Measurements from ENCODE around the gene COL23A1.

The COL23A1 gene

GRCh38 chr5:178250263-178250662 is 339.9 kb downstream of the COL23A1 start:
- peaks cover 10% of the 10 kb centered on the region for H3K4me1 Mint-ChIP-seq
- H3K36me3 Mint-ChIP-seq (ENCODE audit: low read depth): no peaks in the 10 kb centered on the region
- TF ChIP-seq CTCF (IDR thresholded peaks at IDR 0.05; ENCODE audit: unreplicated experiment in 3 of 3): no peak
- no peak overlapping the region for H3K27ac Mint-ChIP-seq
- no peak overlapping the region for H3K4me3 Mint-ChIP-seq
- no peaks in the 10 kb centered on the region for H3K9me3 Mint-ChIP-seq
- peaks cover 2% of the 10 kb centered on the region for H3K27me3 Mint-ChIP-seq (ENCODE audit: low read depth)

GRCh38 chr5:178249191-178249989 is 340.8 kb downstream of the COL23A1 start:
- Mint-ChIP-seq H3K36me3 (ENCODE audit: low read depth) (no peaks in the 10 kb centered on the region), H3K9me3 (no peaks in the 10 kb centered on the region), H3K4me1 (peaks cover 10% of the 10 kb centered on the region), H3K4me3 (no peak overlapping the region), H3K27ac (no peak overlapping the region), H3K27me3 (ENCODE audit: low read depth) (no peaks in the 10 kb centered on the region)
- no peak for TF ChIP-seq CTCF (IDR thresholded peaks at IDR 0.05; ENCODE audit: unreplicated experiment in 3 of 3)

- no peaks in the 10 kb centered on the region for H3K27me3 Mint-ChIP-seq (ENCODE audit: low read depth)
- no peak for TF ChIP-seq CTCF (IDR thresholded peaks at IDR 0.05; ENCODE audit: unreplicated experiment in 3 of 3)
- no peaks in the 10 kb centered on the region for H3K9me3 Mint-ChIP-seq
- H3K4me3 Mint-ChIP-seq: no peak overlapping the region
- H3K36me3 Mint-ChIP-seq (ENCODE audit: low read depth): no peaks in the 10 kb centered on the region
- peaks cover 10% of the 10 kb centered on the region for H3K4me1 Mint-ChIP-seq
- H3K27ac Mint-ChIP-seq: no peak overlapping the region
Observed at GRCh38 chr5:178248750-178249149, 341.4 kb downstream of the COL23A1 start.

GRCh38 chr5:178247481-178248456 is 342.4 kb downstream of the COL23A1 start:
- H3K27ac Mint-ChIP-seq: no peak overlapping the region
- no peak for TF ChIP-seq CTCF (IDR thresholded peaks at IDR 0.05; ENCODE audit: unreplicated experiment in 3 of 3)
- H3K27me3 Mint-ChIP-seq (ENCODE audit: low read depth): no peaks in the 10 kb centered on the region
- H3K36me3 Mint-ChIP-seq (ENCODE audit: low read depth): no peaks in the 10 kb centered on the region
- H3K4me3 Mint-ChIP-seq: no peak overlapping the region
- no peaks in the 10 kb centered on the region for H3K9me3 Mint-ChIP-seq
- H3K4me1 Mint-ChIP-seq: peaks cover 10% of the 10 kb centered on the region

GRCh38 chr5:178246624-178247279 is 343.4 kb downstream of the COL23A1 start:
- peak overlapping the region in 2 of 3 experiments; percentile 57 to 65 for H3K27ac Mint-ChIP-seq
- H3K9me3 Mint-ChIP-seq: no peaks in the 10 kb centered on the region
- no peak overlapping the region for H3K4me3 Mint-ChIP-seq
- no peaks in the 10 kb centered on the region for H3K27me3 Mint-ChIP-seq (ENCODE audit: low read depth)
- TF ChIP-seq CTCF (IDR thresholded peaks at IDR 0.05; ENCODE audit: unreplicated experiment in 3 of 3): no peak
- H3K36me3 Mint-ChIP-seq (ENCODE audit: low read depth): no peaks in the 10 kb centered on the region
- H3K4me1 Mint-ChIP-seq: peaks cover 10% of the 10 kb centered on the region

Measured in nephron (organoid).